Karpas-422 (cell line): ENCODE results near the gene JPH3. TPM values are rescaled to one million over a fixed set of nuclear protein-coding genes. Genes with fewer than 3 reads are reported as not detected.

Source experiments
- DNase-seq: peaks from one replicate; pipeline ENCODE4 v3.0.0-alpha.2; 2015
- H2AFZ ChIP-seq: fragments of 200-600 bp; sonication (generic); 2 replicates; pipeline ENCODE4 v1.6.1; 2014; ENCODE audit warnings: antibody characterized with exemption, low read length, mixed read lengths
- H3K27ac ChIP-seq: fragments of 200-600 bp; sonication (generic); 2 replicates; pipeline ENCODE4 v1.5.1; 2014; ENCODE audit warnings: mild to moderate bottlenecking, low read length, moderate library complexity
- H3K27me3 ChIP-seq: fragments of 200-600 bp; sonication (generic); 2 replicates; pipeline ENCODE4 v1.6.1; 2014; ENCODE audit warnings: low read length, mixed read lengths
- H3K36me3 ChIP-seq: fragments of 200-600 bp; sonication (generic); 2 replicates; pipeline ENCODE4 v1.6.1; 2014; ENCODE audit warnings: low read length, mixed read lengths; ENCODE audit not compliant: insufficient read depth
- H3K4me1 ChIP-seq: fragments of 200-600 bp; sonication (generic); 2 replicates; pipeline ENCODE4 v1.6.1; 2014; ENCODE audit warnings: mild to moderate bottlenecking, low read length, mixed read lengths
- H3K4me2 ChIP-seq: fragments of 200-600 bp; sonication (generic); 2 replicates; pipeline ENCODE4 v1.6.1; 2014; ENCODE audit warnings: low read length, low read depth, mild to moderate bottlenecking; ENCODE audit not compliant: poor library complexity, severe bottlenecking
- H3K4me3 ChIP-seq: fragments of 200-600 bp; sonication (generic); 2 replicates; pipeline ENCODE4 v1.5.1; 2014; ENCODE audit warnings: mild to moderate bottlenecking, antibody characterized with exemption, low read length, mixed read lengths
- H3K79me2 ChIP-seq: fragments of 200-600 bp; sonication (generic); 2 replicates; pipeline ENCODE4 v1.6.1; 2014; ENCODE audit warnings: mild to moderate bottlenecking, low read length, mixed read lengths
- H3K9ac ChIP-seq: fragments of 200-600 bp; sonication (generic); 2 replicates; pipeline ENCODE4 v1.6.0; 2014; ENCODE audit warnings: low read length
- H3K9me2 ChIP-seq: fragments of 200-600 bp; sonication (generic), shearing (Covaris generic); replicated peaks from 2 replicates; pipeline ENCODE4 v1.6.0; 2014; ENCODE audit warnings: mild to moderate bottlenecking, low read length, moderate library complexity; ENCODE audit not compliant: insufficient read depth
- H3K9me3 ChIP-seq: fragments of 300-700, 200-600 bp; sonication (generic); 2 replicates; pipeline ENCODE4 v1.6.1; 2014; ENCODE audit warnings: low read length, mixed read lengths
- H4K20me1 ChIP-seq: fragments of 200-600 bp; sonication (generic); 2 replicates; pipeline ENCODE4 v1.6.1; 2014; ENCODE audit warnings: mild to moderate bottlenecking, antibody characterized with exemption, low read length, low read depth; ENCODE audit not compliant: insufficient read depth
- total RNA-seq: library from RNA; depleted of rRNA; stranded (reverse); fragments of >200 nt; shearing (Covaris generic); gene quantifications from 2 replicates; pipeline ENCODE4 v1.2.3, GENCODE V29; 2014; ENCODE audit warnings: low replicate concordance

Gene JPH3
- total RNA-seq, 1 experiment from 2014 or later: not detected

- H4K20me1 ChIP-seq: peaks cover 4% of the 10 kb centered on the region; the same call in 1 of the 2 replicates
- no peak overlapping the region for H3K4me2 ChIP-seq
- H3K36me3 ChIP-seq: peaks cover 10% of the 10 kb centered on the region; the same call in 1 of the 2 replicates
- H3K9me3 ChIP-seq: no peaks in the 10 kb centered on the region
- no peaks in the 10 kb centered on the region for H3K27me3 ChIP-seq
- no peaks in the 10 kb centered on the region for H3K9me2 ChIP-seq
- no peak overlapping the region for H3K27ac ChIP-seq
- no peaks in the 10 kb centered on the region for H3K4me1 ChIP-seq
- no peak overlapping the region for H3K9ac ChIP-seq
- DNase-seq: no peak
- H3K79me2 ChIP-seq: peaks cover 17% of the 10 kb centered on the region; the same call in 1 of the 2 replicates
- H3K4me3 ChIP-seq: no peak overlapping the region
- H2AFZ ChIP-seq: no peak overlapping the region
Observed at GRCh38 chr16:87731607-87732006, 129.3 kb downstream of the JPH3 start.

- no peak overlapping the region for H3K4me2 ChIP-seq
- H3K36me3 ChIP-seq: peaks cover 10% of the 10 kb centered on the region; the same call in 1 of the 2 replicates
- H2AFZ ChIP-seq: no peak overlapping the region
- no peak overlapping the region for H3K9ac ChIP-seq
- H3K4me1 ChIP-seq: no peaks in the 10 kb centered on the region
- peaks cover 4% of the 10 kb centered on the region; the same call in 1 of the 2 replicates for H4K20me1 ChIP-seq
- H3K9me3 ChIP-seq: no peaks in the 10 kb centered on the region
- no peak for DNase-seq
- no peak overlapping the region for H3K4me3 ChIP-seq
- no peaks in the 10 kb centered on the region for H3K27me3 ChIP-seq
- H3K27ac ChIP-seq: no peak overlapping the region
- peaks cover 17% of the 10 kb centered on the region; the same call in 1 of the 2 replicates for H3K79me2 ChIP-seq
- H3K9me2 ChIP-seq: no peaks in the 10 kb centered on the region
Observed at GRCh38 chr16:87733190-87733589, 130.9 kb downstream of the JPH3 start.

GRCh38 chr16:87734644-87735043 lies 132.3 kb downstream of the JPH3 start:
- no peaks in the 10 kb centered on the region for H3K27me3 ChIP-seq

GRCh38 chr16:87735270-87736007 lies 133.1 kb downstream of the JPH3 start:
- Histone ChIP-seq H3K4me2 (no peak overlapping the region), H4K20me1 (peaks cover 4% of the 10 kb centered on the region; the same call in 1 of the 2 replicates), H3K27me3 (no peaks in the 10 kb centered on the region), H3K27ac (no peak overlapping the region), H3K9me3 (no peaks in the 10 kb centered on the region), H3K36me3 (peaks cover 3% of the 10 kb centered on the region; the same call in 1 of the 2 replicates), H3K4me1 (no peaks in the 10 kb centered on the region), H3K9ac (no peak overlapping the region), H3K9me2 (no peaks in the 10 kb centered on the region), H3K4me3 (no peak overlapping the region), H2AFZ (no peak overlapping the region), H3K79me2 (peaks cover 17% of the 10 kb centered on the region; the same call in 1 of the 2 replicates)
- no peak for DNase-seq

More at GRCh38 chr16:87734644-87735043, 132.3 kb downstream of the JPH3 start:
- H3K4me3 ChIP-seq: no peak overlapping the region
- H3K9ac ChIP-seq: no peak overlapping the region
- H3K9me3 ChIP-seq: no peaks in the 10 kb centered on the region
- peaks cover 4% of the 10 kb centered on the region; the same call in 1 of the 2 replicates for H4K20me1 ChIP-seq
- H2AFZ ChIP-seq: no peak overlapping the region
- no peaks in the 10 kb centered on the region for H3K9me2 ChIP-seq
- no peak overlapping the region for H3K4me2 ChIP-seq
- peaks cover 17% of the 10 kb centered on the region; the same call in 1 of the 2 replicates for H3K79me2 ChIP-seq
- no peaks in the 10 kb centered on the region for H3K4me1 ChIP-seq
- DNase-seq: no peak
- H3K27ac ChIP-seq: no peak overlapping the region
- peaks cover 4% of the 10 kb centered on the region; the same call in 1 of the 2 replicates for H3K36me3 ChIP-seq

GRCh38 chr16:87736008-87736382 lies 133.7 kb downstream of the JPH3 start:
- Histone ChIP-seq H3K27ac (no peak overlapping the region), H3K36me3 (no peaks in the 10 kb centered on the region)

GRCh38 chr16:87739801-87740200 lies 137.5 kb downstream of the JPH3 start:
- Histone ChIP-seq H3K79me2 (peaks cover 17% of the 10 kb centered on the region; the same call in 1 of the 2 replicates), H2AFZ (no peak overlapping the region), H3K36me3 (peaks cover 3% of the 10 kb centered on the region; the same call in 1 of the 2 replicates), H4K20me1 (no peaks in the 10 kb centered on the region; the same call in 1 of the 2 replicates), H3K27ac (no peak overlapping the region), H3K4me1 (no peaks in the 10 kb centered on the region), H3K4me3 (no peak overlapping the region), H3K4me2 (no peak overlapping the region), H3K9me3 (no peaks in the 10 kb centered on the region), H3K9ac (no peak overlapping the region), H3K9me2 (no peaks in the 10 kb centered on the region), H3K27me3 (no peaks in the 10 kb centered on the region)
- no peak for DNase-seq

More at GRCh38 chr16:87736008-87736382, 133.7 kb downstream of the JPH3 start:
- Histone ChIP-seq H3K9me2 (no peaks in the 10 kb centered on the region), H3K9me3 (no peaks in the 10 kb centered on the region), H3K79me2 (peaks cover 19% of the 10 kb centered on the region; the same call in 1 of the 2 replicates), H3K9ac (no peak overlapping the region), H4K20me1 (peaks cover 4% of the 10 kb centered on the region; the same call in 1 of the 2 replicates), H3K27me3 (no peaks in the 10 kb centered on the region), H3K4me3 (no peak overlapping the region), H3K4me2 (no peak overlapping the region), H3K4me1 (no peaks in the 10 kb centered on the region), H2AFZ (no peak overlapping the region)
- DNase-seq: no peak

GRCh38 chr16:87740441-87740840 lies 138.1 kb downstream of the JPH3 start:
- Histone ChIP-seq H3K27me3 (no peaks in the 10 kb centered on the region), H3K36me3 (peaks cover 6% of the 10 kb centered on the region; the same call in 1 of the 2 replicates), H3K9me3 (no peaks in the 10 kb centered on the region), H3K4me1 (no peaks in the 10 kb centered on the region), H3K27ac (no peak overlapping the region), H2AFZ (no peak overlapping the region), H3K9me2 (no peaks in the 10 kb centered on the region), H3K79me2 (peaks cover 15% of the 10 kb centered on the region; the same call in 1 of the 2 replicates), H3K4me3 (no peak overlapping the region), H4K20me1 (no peaks in the 10 kb centered on the region; the same call in 1 of the 2 replicates), H3K9ac (no peak overlapping the region), H3K4me2 (no peak overlapping the region)
- DNase-seq: no peak

- no peak overlapping the region for H2AFZ ChIP-seq
- H3K36me3 ChIP-seq: peaks cover 6% of the 10 kb centered on the region; the same call in 1 of the 2 replicates
- H3K4me2 ChIP-seq: no peak overlapping the region
- H3K9me2 ChIP-seq: no peaks in the 10 kb centered on the region
- H3K9ac ChIP-seq: no peak overlapping the region
- no peak overlapping the region for H3K4me3 ChIP-seq
- no peak for DNase-seq
- H3K79me2 ChIP-seq: peaks cover 10% of the 10 kb centered on the region; the same call in 1 of the 2 replicates
- no peaks in the 10 kb centered on the region; the same call in 1 of the 2 replicates for H4K20me1 ChIP-seq
- H3K27me3 ChIP-seq: no peaks in the 10 kb centered on the region
- H3K9me3 ChIP-seq: no peaks in the 10 kb centered on the region
- no peak overlapping the region for H3K27ac ChIP-seq
- H3K4me1 ChIP-seq: no peaks in the 10 kb centered on the region
Observed at GRCh38 chr16:87740909-87741424, 138.7 kb downstream of the JPH3 start.
